Transverse colon (tissue), 4 donors: Measurements from ENCODE around the gene CTSO.

Experiments
- EP300 ChIP-seq: sonication (generic); formaldehyde crosslinking; IDR thresholded peaks from one replicate; pipeline ENCODE4 v1.6.1; 2017; ENCODE audit warnings: antibody characterized with exemption, low read depth
- POLR2A ChIP-seq: fragments of 450-650 bp; IDR thresholded peaks from one replicate; pipeline ENCODE4 v1.6.1; 2016; ENCODE audit warnings: antibody characterized with exemption, mild to moderate bottlenecking, moderate library complexity
- POLR2AphosphoS5 ChIP-seq, 3 donors: sonication (generic); formaldehyde crosslinking; IDR thresholded peaks; one replicate each; pipeline ENCODE4 v1.6.1; 2016; ENCODE audit warnings: antibody characterized with exemption in 3 of 3
- TF ChIP-seq, protein P1 (sequence below), 5 experiments: fragments of 200-600 bp in 3 of 5; fragments of 450-650 bp in 2 of 5; sonication (generic) in 3 of 5; IDR thresholded peaks; 1 replicate in 2 of 5; 2 replicates in 3 of 5; pipeline ENCODE4 v1.5.1; 2016 to 2017; ENCODE audit warnings: antibody characterized with exemption in 5 of 5, inconsistent platforms in 3 of 5, mild to moderate bottlenecking in 2 of 5, moderate library complexity in 1 of 5

DNA sequence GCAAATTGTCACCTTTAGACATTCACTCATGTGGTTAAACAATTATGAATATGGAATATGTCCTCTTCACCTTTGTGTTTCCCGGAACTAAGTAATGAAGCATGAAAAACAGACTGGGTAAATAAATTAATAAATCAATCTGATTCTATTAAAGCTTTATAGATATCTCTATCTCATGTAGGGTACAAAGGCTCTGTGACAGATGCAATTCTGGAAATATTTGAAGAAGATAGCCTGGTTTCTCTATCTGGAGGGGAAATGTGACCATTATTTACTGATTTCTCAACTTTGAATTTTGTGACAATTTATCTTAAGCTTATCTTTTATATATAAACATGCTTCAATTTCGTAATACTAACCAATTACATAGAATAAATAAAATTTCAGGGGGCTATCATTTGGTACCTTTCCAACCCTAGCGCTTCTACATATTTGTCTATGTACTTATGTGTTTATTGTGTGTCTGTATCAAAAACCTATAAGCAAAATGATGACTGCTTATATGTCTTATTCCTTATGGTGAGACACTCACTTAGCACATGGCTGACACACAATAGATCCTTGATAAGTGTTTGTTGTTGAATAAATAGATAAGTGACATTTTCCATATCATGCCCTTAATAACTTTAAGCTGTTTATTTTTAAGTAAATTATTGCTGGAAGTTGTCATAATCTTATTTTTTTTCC, 9.9 kb downstream of the CTSO start:
- TF ChIP-seq, protein P1, sequence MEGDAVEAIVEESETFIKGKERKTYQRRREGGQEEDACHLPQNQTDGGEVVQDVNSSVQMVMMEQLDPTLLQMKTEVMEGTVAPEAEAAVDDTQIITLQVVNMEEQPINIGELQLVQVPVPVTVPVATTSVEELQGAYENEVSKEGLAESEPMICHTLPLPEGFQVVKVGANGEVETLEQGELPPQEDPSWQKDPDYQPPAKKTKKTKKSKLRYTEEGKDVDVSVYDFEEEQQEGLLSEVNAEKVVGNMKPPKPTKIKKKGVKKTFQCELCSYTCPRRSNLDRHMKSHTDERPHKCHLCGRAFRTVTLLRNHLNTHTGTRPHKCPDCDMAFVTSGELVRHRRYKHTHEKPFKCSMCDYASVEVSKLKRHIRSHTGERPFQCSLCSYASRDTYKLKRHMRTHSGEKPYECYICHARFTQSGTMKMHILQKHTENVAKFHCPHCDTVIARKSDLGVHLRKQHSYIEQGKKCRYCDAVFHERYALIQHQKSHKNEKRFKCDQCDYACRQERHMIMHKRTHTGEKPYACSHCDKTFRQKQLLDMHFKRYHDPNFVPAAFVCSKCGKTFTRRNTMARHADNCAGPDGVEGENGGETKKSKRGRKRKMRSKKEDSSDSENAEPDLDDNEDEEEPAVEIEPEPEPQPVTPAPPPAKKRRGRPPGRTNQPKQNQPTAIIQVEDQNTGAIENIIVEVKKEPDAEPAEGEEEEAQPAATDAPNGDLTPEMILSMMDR (IDR thresholded peaks at IDR 0.05), result no peak
- TF ChIP-seq EP300 (no peak), POLR2A (no peak), POLR2AphosphoS5 (IDR thresholded peaks at IDR 0.05) (no peak)
